K562 (cell line): ENCODE measurements around the gene TMEM30A. TPM values are rescaled to one million over a fixed set of nuclear protein-coding genes. Genes with fewer than 3 reads are reported as not detected.

Experiments used
- ATAC-seq: fragments of 200-7000 bp; cut with Tn5 transposase; 3 replicates; pipeline ENCODE4 v1.9.1; 2020; ENCODE audit warnings: moderate library complexity
- BruUV-seq: library from RNA; stranded (reverse); fragments of 400-500 nt; replicated peaks from 2 replicates; lab custom pipeline; 2021; lab: Mats Ljungman, UMichigan
- CTCF ChIA-PET: fragments of 300-600 bp; formaldehyde crosslinking; extraction: SDS; loops from one replicate; lab custom pipeline; 2021; ENCODE audit warnings: low intra/inter-chr PET ratio; lab: Yijun Ruan, JAX
- POLR2A ChIA-PET: fragments of 300-600, 350-650 bp; sonication (Branson Sonifier 250); formaldehyde crosslinking; extraction: SDS; loops from one replicate; lab custom pipeline; 2021; ENCODE audit warnings: antibody characterized with exemption, inconsistent platforms; lab: Yijun Ruan, JAX
- DNase-seq, 4 experiments: peaks; one replicate each; pipeline versions ENCODE4 v3.0.0 to v3.0.0-alpha.2; 2011 to 2018; ENCODE audit warnings: low spot score in 3 of 4, mixed read lengths in 3 of 4; ENCODE audit errors: extremely low read depth in 1 of 4
- FAIRE-seq: peaks from 2 replicates; lab custom pipeline; 2011; peaks lifted over from hg19 to GRCh38; lab: Jason Lieb, UNC
- H2AFZ ChIP-seq: 2 replicates; pipeline ENCODE4 v1.6.0; 2011; ENCODE audit warnings: low read depth, low read length, control low read depth, inconsistent platforms
- H3K27ac ChIP-seq: fragments of 200-600 bp; 3 replicates; pipeline ENCODE4 v1.8.0; 2011; ENCODE audit warnings: low read depth, mild to moderate bottlenecking, control low read depth, inconsistent platforms, low read length, moderate library complexity, mixed read lengths; ENCODE audit errors: extremely low read depth
- H3K27me3 ChIP-seq, 2 experiments: fragments of 300-600 bp in 1 of 2; 2 replicates in 1 of 2; 3 replicates in 1 of 2; pipeline versions ENCODE4 v1.6.0 to v1.8.0; 2011; ENCODE audit warnings: inconsistent platforms in 2 of 2, low read length in 2 of 2, mild to moderate bottlenecking in 1 of 2, mixed read lengths in 1 of 2, moderate library complexity in 1 of 2; ENCODE audit not compliant: control insufficient read depth in 2 of 2, insufficient read depth in 2 of 2
- H3K36me3 ChIP-seq: fragments of 300-600 bp; 3 replicates; pipeline ENCODE4 v1.8.0; 2011; ENCODE audit warnings: mild to moderate bottlenecking, low read length, inconsistent platforms; ENCODE audit not compliant: control insufficient read depth, insufficient read depth
- H3K4me1 ChIP-seq, 2 experiments: fragments of 200-600 bp in 1 of 2; replicated peaks in 1 of 2; 2 replicates in 1 of 2; 3 replicates in 1 of 2; pipeline versions ENCODE4 v1.5.1 to v1.8.0; 2011; ENCODE audit warnings: inconsistent platforms in 2 of 2, low read length in 2 of 2, mild to moderate bottlenecking in 1 of 2, mixed read lengths in 1 of 2, moderate library complexity in 1 of 2; ENCODE audit not compliant: control insufficient read depth in 2 of 2, insufficient read depth in 2 of 2
- H3K4me2 ChIP-seq: 2 replicates; pipeline ENCODE4 v1.6.1; 2011; ENCODE audit warnings: low read length, control low read depth, inconsistent platforms, mixed read lengths; ENCODE audit not compliant: insufficient read depth
- H3K4me3 ChIP-seq: fragments of 200-600 bp; sonication (generic), shearing (Covaris generic); 2 replicates; pipeline ENCODE4 v1.5.1; 2016; ENCODE audit warnings: control low read depth, inconsistent platforms
- H3K79me2 ChIP-seq: fragments of 200-600 bp; 3 replicates; pipeline ENCODE4 v1.8.0; 2011; ENCODE audit warnings: low read length, inconsistent platforms; ENCODE audit not compliant: control insufficient read depth, insufficient read depth
- H3K9ac ChIP-seq, 2 experiments: 2 replicates each; pipeline versions ENCODE4 v1.6.0 to v1.6.1; 2011; ENCODE audit warnings: low read depth in 2 of 2, low read length in 2 of 2, control low read depth in 1 of 2, inconsistent platforms in 1 of 2, mild to moderate bottlenecking in 1 of 2, mixed read lengths in 1 of 2; ENCODE audit not compliant: insufficient read depth in 1 of 2
- H3K9me1 ChIP-seq: one replicate; pipeline ENCODE4 v1.6.0; 2011; ENCODE audit warnings: inconsistent platforms, mild to moderate bottlenecking, low read length, moderate library complexity; ENCODE audit not compliant: control insufficient read depth, insufficient read depth
- H3K9me3 ChIP-seq: replicated peaks from 2 replicates; pipeline ENCODE4 v1.5.1; 2011; ENCODE audit warnings: low read depth, low read length, inconsistent platforms; ENCODE audit not compliant: control insufficient read depth, insufficient read depth
- H4K20me1 ChIP-seq: replicated peaks from 2 replicates; pipeline ENCODE4 v1.6.1; 2011; ENCODE audit warnings: low read length, inconsistent platforms, mixed read lengths; ENCODE audit not compliant: control insufficient read depth, insufficient read depth
- E2F8 ChIP-seq: fragments of 450-650 bp; IDR thresholded peaks from 2 replicates; pipeline ENCODE4 v1.7.1; 2018; ENCODE audit warnings: mild to moderate bottlenecking, low read depth; ENCODE audit not compliant: partially characterized antibody
- NFXL1 ChIP-seq: fragments of 450-650 bp; formaldehyde crosslinking; IDR thresholded peaks from 2 replicates; pipeline ENCODE4 v1.4.0; 2021; ENCODE audit warnings: mild to moderate bottlenecking
- POLR2G ChIP-seq: fragments of 200-400 bp; formaldehyde crosslinking; IDR thresholded peaks from 2 replicates; pipeline ENCODE4 v1.6.1; 2017; ENCODE audit warnings: low read depth, mild to moderate bottlenecking, antibody characterized with exemption, low read length, moderate library complexity
- RBM34 ChIP-seq: fragments of 200-400 bp; formaldehyde crosslinking; IDR thresholded peaks from 2 replicates; pipeline ENCODE4 v1.6.1; 2018; ENCODE audit warnings: low read length, borderline replicate concordance; ENCODE audit not compliant: insufficient read depth
- ZNF184 ChIP-seq: sonication (generic); formaldehyde crosslinking; IDR thresholded peaks from 2 replicates; pipeline ENCODE4 v1.5.0; 2020; ENCODE audit warnings: missing genetic modification reagents
- ZNF644 ChIP-seq: fragments of 200-800 bp; sonication (Bioruptor generic); IDR thresholded peaks from 2 replicates; pipeline ENCODE4 v1.6.1; 2016; ENCODE audit warnings: low read depth, missing genetic modification characterization, missing compliant biosample characterization
- WGBS: fragments of 100-300 bp; shearing (Covaris generic); methylation state at CpG from one replicate; pipeline ENCODE4 v1.1.6; 2016; ENCODE audit warnings: low coverage, mixed read lengths; ENCODE audit not compliant: insufficient coverage; ENCODE audit errors: missing lambda C conversion rate; 5-methylcytosine and 5-hydroxymethylcytosine counted together
- in situ Hi-C: fragments of 300-500 bp; cut with MboI; formaldehyde crosslinking; loops from 4 replicates; pipeline ENCODE4 v1.15.0; 2018; ENCODE audit warnings: inconsistent platforms, mixed read lengths
- intact Hi-C: fragments of 100-400 bp; cut with micrococcal nuclease; formaldehyde crosslinking; loops from 2 replicates; pipeline ENCODE4 v1.14.2; 2022
- polyA plus RNA-seq, 8 experiments: library from polyadenylated mRNA; depleted of rRNA in 4 of 8; stranded (reverse) in 5 of 8; unstranded in 3 of 8; fragments of >200 nt; fragmentation: Nextera tagmentation in 2 of 8; fragmentation: Illumina TruSeq in 1 of 8; extraction: Ambion mirVana in 2 of 8; extraction: Trizol in 1 of 8; gene quantifications; 2 replicates each; pipeline versions ENCODE4 v1.2.1 to v1.2.3, GENCODE V29; 2011 to 2014; ENCODE audit warnings: inconsistent platforms in 1 of 8, missing spikeins in 1 of 8
- total RNA-seq, 7 experiments: library from RNA; depleted of rRNA in 6 of 7; stranded (reverse); fragments of >200 nt in 6 of 7; fragmentation: Illumina TruSeq in 2 of 7; extraction: Trizol in 2 of 7; gene quantifications; 2 replicates each; pipeline versions ENCODE4 v1.2.1 to v1.2.3, GENCODE V29; 2011 to 2021; ENCODE audit warnings: low replicate concordance in 1 of 7

The TMEM30A gene
- total and polyA plus RNA-seq, 9 of the 15 experiments (the other 6 are each of a cell fraction or from before 2014, with no cell fraction given), result 6.5 to 31.2 (median 16.3) TPM

DNA sequence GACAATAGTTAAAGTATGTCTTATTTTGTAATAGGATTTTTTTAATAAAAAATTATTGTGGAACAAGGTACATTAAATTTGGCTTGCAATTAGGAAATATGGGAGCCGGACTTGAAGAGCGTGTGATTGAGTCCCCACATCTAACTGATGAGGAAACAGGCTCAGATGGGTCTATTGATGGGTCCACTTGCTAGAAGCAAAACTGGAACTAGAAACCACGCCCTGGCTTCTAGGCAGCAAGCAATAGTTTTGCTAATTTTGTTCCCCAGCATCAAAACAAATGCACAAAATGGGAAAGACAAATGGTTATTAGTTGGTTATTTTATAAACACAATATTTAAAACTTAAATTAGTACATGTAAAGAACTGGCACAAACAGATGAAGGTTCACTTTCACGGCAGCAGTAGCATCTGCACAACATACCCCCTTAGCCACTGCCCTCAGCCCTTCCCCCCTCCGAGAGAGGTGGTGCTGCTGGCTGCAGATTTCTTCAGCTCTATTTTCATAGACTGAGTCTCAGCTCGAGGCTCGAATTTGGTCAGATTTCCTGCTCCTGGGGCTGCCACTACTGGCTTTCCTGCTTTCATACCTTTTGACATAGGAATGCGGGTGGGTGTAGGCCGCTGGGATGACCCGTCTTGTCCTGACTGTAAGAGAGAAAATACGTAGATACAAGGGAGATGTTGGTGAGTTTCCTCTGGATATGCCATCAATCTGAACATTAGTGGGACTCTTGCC lies 23.8 kb upstream of the TMEM30A start:
- in situ Hi-C loops, result no loop called here
- H3K4me1 ChIP-seq, result no peaks in the 10 kb centered on the region

More for the DNA sequence above, 23.8 kb upstream of the TMEM30A start:
- Histone ChIP-seq H3K27me3 (peaks cover 19% of the 10 kb centered on the region in 2 experiments), H3K4me3 (no peak overlapping the region), H3K9me3 (no peaks in the 10 kb centered on the region), H3K9me1 (no peaks in the 10 kb centered on the region), H4K20me1 (no peaks in the 10 kb centered on the region), H3K79me2 (no peaks in the 10 kb centered on the region), H3K27ac (no peak overlapping the region), H3K4me2 (no peak overlapping the region), H3K9ac (no peak overlapping the region), H2AFZ (no peak overlapping the region), H3K36me3 (no peaks in the 10 kb centered on the region)
- no peak for DNase-seq
- WGBS, result under 1% methylated on average over 11 of the region's 11 CpGs
- intact Hi-C loops, result no loop called here
- FAIRE-seq, result no peak
- CTCF ChIA-PET, result no interaction called here
- POLR2A ChIA-PET, result no interaction called here
- ATAC-seq, result no peak
- no peak for TF ChIP-seq ZNF644 (tag)
- TF ChIP-seq POLR2G, result no peak
- TF ChIP-seq NFXL1 (CRISPR knock-in tag), result no peak
- no peak for TF ChIP-seq ZNF184 (CRISPR knock-in tag)
- no peak for TF ChIP-seq E2F8
- no peak for TF ChIP-seq RBM34
- no TSS peak for BruUV-seq
